ENCODE data around the gene KCP.
A peak's percentile ranks its signal among the peaks of the same experiment; 100 is the strongest.

The KCP gene

GRCh38 chr7:128872394-128872824 is 38.1 kb downstream of the KCP start:
- DNase-seq (ENCODE audit: low read depth): no peak

DNA sequence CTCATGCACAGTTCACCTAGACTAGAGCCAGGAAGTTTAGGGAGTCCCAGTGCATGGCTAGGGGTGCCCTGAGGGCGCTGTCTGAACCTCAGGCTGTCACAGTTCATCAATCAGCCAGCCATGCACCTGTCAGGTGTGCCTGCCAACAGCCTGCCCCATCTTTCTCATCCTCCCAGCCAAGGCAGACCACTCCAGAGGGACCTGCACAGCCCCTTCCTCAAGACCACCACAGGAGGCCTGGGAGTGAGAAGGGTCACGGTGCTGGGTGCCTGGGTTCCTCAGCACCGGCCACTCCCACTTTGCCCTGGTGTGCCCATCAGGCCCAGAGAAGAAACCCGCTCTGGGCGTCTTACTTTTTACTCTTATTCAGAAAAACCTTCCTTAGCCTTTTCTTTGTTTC is 39.5 kb downstream of the KCP start:
- no peak for DNase-seq (ENCODE audit: low read depth)

- no peak for DNase-seq (ENCODE audit: low read depth)
Observed at GRCh38 chr7:128869944-128870285, 40.6 kb downstream of the KCP start.

DNA sequence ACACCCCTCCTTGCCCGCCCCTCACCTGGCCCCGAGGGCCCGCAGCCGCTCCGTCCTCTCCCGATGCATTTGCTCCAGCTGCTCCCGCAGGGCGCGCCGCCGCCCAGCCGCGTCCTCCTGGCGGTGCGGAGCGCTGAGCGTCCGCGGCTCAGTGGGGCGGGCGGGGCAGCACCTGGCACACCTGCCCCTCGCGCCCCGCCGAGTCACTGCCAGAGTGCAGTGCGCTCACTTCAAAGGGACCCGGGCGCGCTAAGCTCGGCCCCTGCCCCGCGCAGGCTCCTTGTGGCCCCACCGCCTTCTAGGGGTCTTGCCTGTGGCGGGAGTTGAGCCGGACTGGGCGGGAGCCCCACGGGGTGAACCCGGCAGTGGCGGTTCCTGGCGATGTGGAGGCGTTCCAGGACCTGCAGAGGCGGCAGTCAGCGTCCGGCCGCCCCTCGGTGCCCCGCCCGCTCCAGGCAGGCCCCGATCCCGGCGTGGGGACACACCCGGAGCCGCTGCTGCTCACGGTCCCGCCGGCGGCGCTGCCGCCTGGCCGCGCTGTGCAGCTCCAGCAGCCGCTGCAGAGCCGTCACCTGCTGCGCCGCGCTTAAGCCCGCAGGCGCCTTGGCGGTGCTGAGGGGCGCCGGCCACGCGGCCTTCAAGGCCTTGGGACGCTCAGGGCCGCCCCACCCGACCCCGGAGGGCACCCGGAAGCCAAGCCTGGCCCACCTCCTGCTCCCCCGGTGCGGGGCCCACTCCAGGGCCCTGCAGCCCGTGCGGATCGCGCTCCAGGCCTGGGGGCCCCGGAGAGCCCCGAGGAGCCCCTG is 41.2 kb downstream of the KCP start:
- peak; percentile 28 for DNase-seq (ENCODE audit: low read depth)

- DNase-seq (ENCODE audit: low read depth): no peak
Observed at GRCh38 chr7:128868624-128869137, 41.8 kb downstream of the KCP start.

DNA sequence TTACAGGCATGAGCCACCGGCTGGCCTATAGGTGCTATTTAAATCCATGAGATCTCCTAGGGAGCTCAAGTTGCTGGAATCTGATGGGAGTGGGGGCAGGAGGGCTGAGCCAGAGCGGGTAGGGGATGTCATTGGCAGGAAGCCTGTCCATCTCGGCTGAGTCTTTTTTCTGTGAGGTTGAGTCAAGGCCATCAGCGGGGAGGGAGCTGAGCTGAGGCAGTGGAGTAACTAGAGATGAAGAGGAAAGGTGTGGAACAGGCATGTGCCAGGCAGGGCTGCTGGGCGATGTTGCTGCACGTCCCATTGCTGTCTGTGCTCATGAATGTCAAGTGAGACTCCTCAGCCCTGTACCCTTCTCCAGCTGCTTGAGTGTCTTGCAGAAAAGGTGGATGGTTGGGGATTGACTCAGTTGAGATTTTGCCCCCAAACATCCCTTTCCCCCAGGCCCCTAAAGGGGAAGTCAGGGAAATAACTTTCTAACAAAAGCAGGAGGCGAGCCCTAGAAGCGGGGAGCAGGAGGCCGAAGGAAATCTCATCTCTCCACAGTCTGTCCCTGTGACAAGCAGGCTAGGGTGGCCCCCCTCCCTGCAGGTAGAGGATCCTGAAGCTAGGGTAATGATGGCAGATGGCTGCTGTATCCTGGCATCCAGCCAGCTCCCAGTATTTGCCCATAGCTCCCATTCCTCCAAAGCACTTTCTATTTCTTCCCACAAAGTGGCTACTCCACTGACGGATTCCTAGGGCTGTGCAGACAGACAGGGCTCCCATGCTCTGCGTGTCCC is 42.5 kb downstream of the KCP start:
- DNase-seq (ENCODE audit: low read depth): no peak

GRCh38 chr7:128867241-128867640 is 43.3 kb downstream of the KCP start:
- no peak for DNase-seq (ENCODE audit: low read depth)

GRCh38 chr7:128865996-128866877 is 44.3 kb downstream of the KCP start:
- DNase-seq (ENCODE audit: low read depth): no peak

GRCh38 chr7:128865303-128865702 is 45.2 kb downstream of the KCP start:
- no peak for DNase-seq (ENCODE audit: low read depth)

- DNase-seq (ENCODE audit: low read depth): peak; percentile 16
Observed at GRCh38 chr7:128863433-128863989, 47.0 kb downstream of the KCP start.

DNA sequence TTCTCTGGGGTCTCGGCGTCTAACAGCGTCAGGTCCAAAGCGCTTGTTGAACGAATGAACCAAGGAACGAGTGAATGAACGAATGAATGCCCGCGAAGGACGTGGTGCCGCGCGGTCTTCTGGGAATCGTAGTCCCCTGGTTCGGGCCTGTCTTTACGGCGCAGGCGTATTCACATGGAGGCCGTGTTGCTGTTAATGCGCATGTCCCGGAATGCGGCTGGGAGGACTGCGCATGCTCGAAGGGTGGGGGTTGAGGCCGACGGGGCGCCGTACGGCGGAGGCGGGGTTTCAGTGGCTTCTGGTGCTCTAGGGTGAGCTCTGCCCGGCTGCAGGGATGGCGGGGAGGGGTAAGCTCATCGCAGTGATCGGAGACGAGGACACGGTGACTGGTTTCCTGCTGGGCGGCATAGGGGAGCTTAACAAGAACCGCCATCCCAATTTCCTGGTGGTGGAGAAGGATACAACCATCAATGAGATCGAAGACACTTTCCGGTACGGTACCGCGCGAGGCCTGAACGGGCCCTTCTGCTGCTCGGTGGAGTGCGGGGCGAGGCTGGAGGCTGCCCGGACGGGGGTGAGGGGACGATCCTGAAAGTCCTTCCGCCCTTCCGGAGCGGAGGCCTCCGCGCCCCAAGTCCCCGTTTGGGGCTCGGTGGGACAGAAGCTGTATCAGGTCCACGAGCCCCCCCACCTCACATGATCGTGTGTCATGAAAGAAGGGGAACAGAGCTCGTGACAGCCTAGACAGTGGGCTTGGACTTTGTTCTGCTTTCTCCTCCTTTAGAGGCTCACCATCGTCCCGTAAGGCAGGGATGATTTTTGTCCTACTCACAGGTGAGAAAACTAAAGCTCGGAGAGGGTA is 47.7 kb downstream of the KCP start, which contains the start of gene ATP6V1F:
ATP6V1F (plus strand) TSS at position 286 of the 862 bp plus-strand sequence; CDS start at position 335, 49 bp downstream.
- peak; percentile 98 for DNase-seq (ENCODE audit: low read depth)

- no peak for DNase-seq (ENCODE audit: low read depth)
Observed at GRCh38 chr7:128861957-128862570, 48.4 kb downstream of the KCP start.

- DNase-seq (ENCODE audit: low read depth): no peak
Observed at GRCh38 chr7:128860158-128861073, 50.1 kb downstream of the KCP start.

DNA sequence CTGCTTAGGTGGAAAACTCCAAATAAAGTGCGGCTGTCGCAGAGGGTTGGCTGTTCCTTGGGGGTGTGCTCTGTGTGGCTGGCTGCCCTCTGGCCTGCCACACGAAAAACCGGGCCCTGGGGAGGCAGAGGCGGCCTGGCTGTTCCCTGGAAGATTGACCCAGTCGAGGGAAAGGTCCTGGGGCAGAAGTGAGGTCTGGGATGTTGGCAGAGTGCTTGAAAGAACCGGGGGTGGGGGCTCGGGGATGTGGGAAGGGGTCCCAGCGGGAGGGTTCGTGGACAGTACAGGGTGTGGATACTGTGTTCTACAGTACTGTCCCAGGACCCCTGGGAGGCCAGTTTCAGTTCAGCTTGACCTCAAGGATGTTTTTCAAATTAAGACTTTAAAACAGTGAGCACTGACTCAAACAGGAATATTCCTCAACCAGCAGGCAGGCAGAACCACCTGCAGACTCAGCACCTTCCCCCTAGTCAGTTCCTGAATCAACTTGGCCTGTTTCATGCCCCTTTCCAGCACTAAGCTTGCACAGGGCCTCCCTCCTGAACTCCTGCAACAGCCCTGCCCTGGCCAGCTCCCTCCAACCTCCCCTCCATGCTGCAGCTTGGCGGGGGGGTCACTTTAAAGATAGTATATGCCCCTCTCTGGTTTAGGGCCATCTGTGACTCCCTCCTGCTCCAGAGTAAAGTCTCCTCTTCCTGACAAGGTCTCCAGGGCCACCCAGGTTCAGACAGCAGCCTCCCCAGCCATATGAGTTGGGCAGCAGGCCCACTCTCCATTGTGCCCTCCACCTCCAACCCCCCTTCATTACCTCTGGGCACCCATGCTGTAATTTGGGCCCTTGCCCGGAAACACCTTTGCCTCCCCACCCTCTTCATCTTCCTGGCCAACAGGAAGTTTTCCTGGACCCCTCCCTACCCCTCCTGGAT is 51.0 kb downstream of the KCP start:
- DNase-seq (ENCODE audit: low read depth): no peak

DNA sequence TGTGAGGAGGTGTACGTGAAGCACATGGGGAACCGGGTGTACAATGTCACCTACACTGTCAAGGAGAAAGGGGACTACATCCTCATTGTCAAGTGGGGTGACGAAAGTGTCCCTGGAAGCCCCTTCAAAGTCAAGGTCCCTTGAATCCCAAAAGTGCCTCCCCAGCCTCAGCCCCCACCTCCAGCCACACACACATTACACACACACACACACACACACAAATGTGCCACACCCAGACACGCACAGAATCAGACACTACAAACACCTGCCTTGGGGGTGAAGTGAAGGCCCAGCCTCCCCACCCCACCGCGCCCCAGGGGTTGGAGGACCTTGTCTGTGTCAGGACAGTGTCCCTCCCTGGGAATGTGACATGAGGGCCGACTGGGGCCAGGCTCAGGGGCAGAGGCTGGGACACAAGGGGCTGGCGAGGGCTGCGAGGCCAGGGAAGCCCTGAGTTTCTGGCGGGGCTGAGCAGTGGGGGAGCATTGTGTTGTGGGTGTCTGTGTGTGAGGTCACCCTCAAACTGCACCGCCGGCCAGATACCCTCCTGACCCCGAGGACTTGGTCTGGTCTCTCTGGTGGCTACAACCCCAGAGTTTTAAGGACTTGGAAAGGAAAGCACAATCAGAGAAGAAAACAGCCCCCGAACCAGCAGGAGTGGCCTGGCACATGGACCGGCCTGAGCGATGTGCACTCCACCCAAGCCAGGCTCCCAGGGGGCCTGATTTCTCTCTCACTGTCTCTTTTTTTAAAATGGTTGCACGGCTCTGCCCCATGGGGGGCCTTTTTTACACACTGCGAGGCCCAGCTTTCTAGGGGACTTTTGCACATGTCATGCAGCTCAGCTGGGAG is 51.9 kb downstream of the KCP start:
- no peak for DNase-seq (ENCODE audit: low read depth)

GRCh38 chr7:128856001-128856718 is 54.3 kb downstream of the KCP start:
- DNase-seq (ENCODE audit: low read depth): no peak
